ENCODE measurements around the gene SGMS2. TPM values are rescaled to one million over a fixed set of nuclear protein-coding genes. Genes with fewer than 3 reads are reported as not detected.

The SGMS2 gene
- total and polyA plus RNA-seq, 12 donors = 2.3 to 36.9 (median 25.2) TPM

- peaks cover 0 to 10% (median 0%) of the 10 kb centered on the region in 9 donors for H3K36me3 ChIP-seq
- H3K27ac ChIP-seq = peak overlapping the region in 2 of 10 donors; percentile 9 to 41
- intact Hi-C loops (cut with DNase I) = loop anchor here in 2 of 10 donors (5.0 kb wide), 2 partner anchors 69 to 74 kb away; partner anchors contain the start of gene SGMS2 (in 1 of the 2)
- no peak for TF ChIP-seq CTCF (IDR thresholded peaks at IDR 0.05)
- peaks cover 0 to 30% (median 8%) of the 10 kb centered on the region in 9 donors for H3K4me1 ChIP-seq
- 83 to 86% methylated on average over 2 of the region's 2 CpGs for WGBS, 2 donors
- H3K9me3 ChIP-seq = no peaks in the 10 kb centered on the region
- H3K27me3 ChIP-seq = no peaks in the 10 kb centered on the region
- DNase-seq (no peak), ATAC-seq (peak in 5 of 8 donors; percentile 39 to 88 (median 70))
- no peak overlapping the region for H3K4me3 ChIP-seq
Measured at GRCh38 chr4:107896158-107896645, 71.5 kb downstream of the SGMS2 start.

GRCh38 chr4:107896646-107897045 lies 71.9 kb downstream of the SGMS2 start:
- Histone ChIP-seq H3K9me3 (no peaks in the 10 kb centered on the region), H3K27me3 (no peaks in the 10 kb centered on the region), H3K4me1 (peaks cover 0 to 32% (median 8%) of the 10 kb centered on the region in 9 donors), H3K27ac (peak overlapping the region in 1 of 10 donors; percentile 41), H3K4me3 (no peak overlapping the region), H3K36me3 (peaks cover 0 to 10% (median 0%) of the 10 kb centered on the region in 9 donors)
- no peak for ATAC-seq
- 68 to 82% methylated on average over 1 of the region's 1 CpG for WGBS, 2 donors
- intact Hi-C loops (cut with DNase I) = loop anchor here in 2 of 10 donors (5.0 kb wide), 2 partner anchors 69 to 74 kb away; partner anchors contain the start of gene SGMS2 (in 1 of the 2)
- DNase-seq = no peak
- no peak for TF ChIP-seq CTCF (IDR thresholded peaks at IDR 0.05)

GRCh38 chr4:107897823-107898222 lies 73.1 kb downstream of the SGMS2 start:
- H3K4me3 ChIP-seq = no peak overlapping the region
- no peaks in the 10 kb centered on the region for H3K9me3 ChIP-seq
- peaks cover 0 to 36% (median 8%) of the 10 kb centered on the region in 9 donors for H3K4me1 ChIP-seq
- DNase-seq = no peak
- no peak for TF ChIP-seq CTCF (IDR thresholded peaks at IDR 0.05)
- H3K27me3 ChIP-seq = no peaks in the 10 kb centered on the region
- ATAC-seq = no peak
- no peak overlapping the region for H3K27ac ChIP-seq
- peaks cover 0 to 10% (median 0%) of the 10 kb centered on the region in 9 donors for H3K36me3 ChIP-seq
- intact Hi-C loops (cut with DNase I) = loop anchor here in 2 of 10 donors (5.0 kb wide), 2 partner anchors 71 to 76 kb away; partner anchors contain the start of gene SGMS2 (in 1 of the 2)

GRCh38 chr4:107900067-107900466 lies 75.3 kb downstream of the SGMS2 start:
- no peak overlapping the region for H3K4me3 ChIP-seq
- no peak for TF ChIP-seq CTCF (IDR thresholded peaks at IDR 0.05)
- H3K4me1 ChIP-seq = peaks cover 0 to 36% (median 5%) of the 10 kb centered on the region in 9 donors
- no peak for DNase-seq
- intact Hi-C loops (cut with DNase I) = no loop called here
- ATAC-seq = no peak
- WGBS, 2 donors = 65 to 81% methylated on average over 4 of the region's 4 CpGs
- H3K36me3 ChIP-seq = peaks cover 0 to 19% (median 0%) of the 10 kb centered on the region in 9 donors
- no peaks in the 10 kb centered on the region for H3K9me3 ChIP-seq
- no peak overlapping the region for H3K27ac ChIP-seq
- H3K27me3 ChIP-seq = no peaks in the 10 kb centered on the region

Data from heart right ventricle (tissue), 16 donors.